GM19395 (cell line): ENCODE measurements around the gene EOLA2.
"Not testable (repeated sequence)": the region's sequence is repeated elsewhere in the genome, so short reads cannot be mapped to it uniquely, and the experiment has no call there.

Experiments
- ATAC-seq: cut with Tn5 transposase; IDR thresholded peaks from one replicate; pipeline ENCODE4 v1.9.1; 2021; ENCODE audit warnings: mild to moderate bottlenecking, moderate library complexity; ENCODE audit not compliant: unreplicated experiment

The EOLA2 gene

GRCh38 chrX:149938427-149938880, at the start of gene EOLA2:
TSS of gene EOLA2 (minus strand) at chrX:149938491. CDS start at chrX:149933874, 4,617 bp downstream.
- ATAC-seq, result peak; percentile 78

- peak; percentile 79 for ATAC-seq
Observed at GRCh38 chrX:149987613-149988012, 49.3 kb upstream of the EOLA2 start.

GRCh38 chrX:149984411-149984810, 46.1 kb upstream of the EOLA2 start:
- ATAC-seq, result no peak

GRCh38 chrX:149982310-149982709, 44.0 kb upstream of the EOLA2 start:
- no peak for ATAC-seq

- ATAC-seq, result no peak
Observed at GRCh38 chrX:149979126-149979644, 40.9 kb upstream of the EOLA2 start.

GRCh38 chrX:149962859-149963757, 24.8 kb upstream of the EOLA2 start:
- ATAC-seq, result peak; percentile 90

GRCh38 chrX:149962010-149962409, 23.7 kb upstream of the EOLA2 start:
- ATAC-seq, result no peak

- no peak for ATAC-seq
Observed at GRCh38 chrX:149961572-149961971, 23.3 kb upstream of the EOLA2 start.

- ATAC-seq, result no peak
Observed at GRCh38 chrX:149950681-149951080, 12.4 kb upstream of the EOLA2 start.

- no peak for ATAC-seq
Observed at GRCh38 chrX:149949743-149950436, 11.6 kb upstream of the EOLA2 start.

- ATAC-seq, result no peak
Observed at GRCh38 chrX:149948016-149948415, 9.7 kb upstream of the EOLA2 start.

- ATAC-seq, result not testable (repeated sequence)
Observed at GRCh38 chrX:149946932-149947331, 8.6 kb upstream of the EOLA2 start.

GRCh38 chrX:149945820-149946219, 7.5 kb upstream of the EOLA2 start:
- ATAC-seq, result not testable (repeated sequence)

GRCh38 chrX:149945087-149945670, 6.9 kb upstream of the EOLA2 start:
- not testable (repeated sequence) for ATAC-seq

- ATAC-seq, result not testable (repeated sequence)
Observed at GRCh38 chrX:149940674-149941024, 2.4 kb upstream of the EOLA2 start.

GRCh38 chrX:149939905-149940673, 1.8 kb upstream of the EOLA2 start:
- peak; percentile 52 for ATAC-seq

- peak; percentile 2 for ATAC-seq
Observed at GRCh38 chrX:149939655-149939904, 1.3 kb upstream of the EOLA2 start.

- no peak for ATAC-seq
Observed at GRCh38 chrX:149938881-149939654, 777 bp upstream of the EOLA2 start.

GRCh38 chrX:149937871-149938426, 342 bp downstream of the EOLA2 start:
- peak; percentile 11 for ATAC-seq

GRCh38 chrX:149937328-149937727, 963 bp downstream of the EOLA2 start:
- ATAC-seq, result not testable (repeated sequence)
